Keratinocyte (primary cell): ENCODE measurements around the gene CTPS2. TPM values are rescaled to one million over a fixed set of nuclear protein-coding genes. Genes with fewer than 3 reads are reported as not detected.

Experiments used
- DNase-seq: peaks from one replicate; pipeline ENCODE4 v3.0.0-alpha.2; 2011; ENCODE audit warnings: low read depth, missing footprints, low spot score
- FAIRE-seq: peaks from 2 replicates; lab custom pipeline; 2011; peaks lifted over from hg19 to GRCh38; lab: Jason Lieb, UNC
- H2AFZ ChIP-seq: 2 replicates; pipeline ENCODE4 v1.6.0; 2012; ENCODE audit warnings: low read length, control low read depth, inconsistent platforms; ENCODE audit not compliant: control insufficient read depth
- H3K27ac ChIP-seq: 2 replicates; pipeline ENCODE4 v1.5.1; 2011; ENCODE audit warnings: low read length; ENCODE audit not compliant: control insufficient read depth, insufficient read depth
- H3K27me3 ChIP-seq: 3 replicates; pipeline ENCODE4 v1.6.0; 2011; ENCODE audit warnings: low read length; ENCODE audit not compliant: control insufficient read depth, insufficient read depth; ENCODE audit errors: extremely low read depth
- H3K36me3 ChIP-seq, 2 experiments: 2 replicates in 1 of 2; 3 replicates in 1 of 2; pipeline ENCODE4 v1.5.1; 2011; ENCODE audit warnings: low read length in 2 of 2, mild to moderate bottlenecking in 1 of 2; ENCODE audit not compliant: control insufficient read depth in 2 of 2, insufficient read depth in 2 of 2; ENCODE audit errors: extremely low read depth in 1 of 2
- H3K4me1 ChIP-seq: 3 replicates; pipeline ENCODE4 v1.5.1; 2011; ENCODE audit warnings: low read length; ENCODE audit not compliant: control insufficient read depth, insufficient read depth; ENCODE audit errors: extremely low read depth
- H3K4me2 ChIP-seq: 3 replicates; pipeline ENCODE4 v1.6.0; 2011; ENCODE audit warnings: low read depth, low read length; ENCODE audit not compliant: control insufficient read depth, insufficient read depth; ENCODE audit errors: extremely low read depth
- H3K4me3 ChIP-seq, 3 experiments: fragments of 200-600 bp in 1 of 3; sonication (generic) in 1 of 3; 2 replicates in 2 of 3; 3 replicates in 1 of 3; pipeline ENCODE4 v1.5.1; 2011 to 2016; ENCODE audit warnings: low read length in 3 of 3, mild to moderate bottlenecking in 3 of 3, control low read depth in 2 of 3, inconsistent platforms in 1 of 3, low read depth in 1 of 3, mixed read lengths in 1 of 3, mixed run types in 1 of 3, moderate library complexity in 1 of 3; ENCODE audit not compliant: control insufficient read depth in 2 of 3, insufficient read depth in 2 of 3; ENCODE audit errors: extremely low read depth in 1 of 3
- H3K79me2 ChIP-seq: 2 replicates; pipeline ENCODE4 v1.6.0; 2012; ENCODE audit warnings: low read length; ENCODE audit not compliant: control insufficient read depth, insufficient read depth
- H3K9ac ChIP-seq: 3 replicates; pipeline ENCODE4 v1.6.0; 2011; ENCODE audit warnings: low read length; ENCODE audit not compliant: control insufficient read depth, insufficient read depth; ENCODE audit errors: extremely low read depth
- H3K9me1 ChIP-seq: 3 replicates; pipeline ENCODE4 v1.6.0; 2011; ENCODE audit warnings: low read length; ENCODE audit not compliant: control insufficient read depth, insufficient read depth; ENCODE audit errors: extremely low read depth
- H3K9me3 ChIP-seq: 2 replicates; pipeline ENCODE4 v1.5.1; 2012; ENCODE audit warnings: low read depth, low read length; ENCODE audit not compliant: control insufficient read depth
- H4K20me1 ChIP-seq: 3 replicates; pipeline ENCODE4 v1.6.0; 2011; ENCODE audit warnings: low read length; ENCODE audit not compliant: control insufficient read depth, insufficient read depth; ENCODE audit errors: extremely low read depth
- CTCF ChIP-seq, 3 experiments: IDR thresholded peaks in 1 of 3; conservative IDR thresholded peaks in 1 of 3; optimal IDR thresholded peaks in 1 of 3; 2 replicates in 2 of 3; 3 replicates in 1 of 3; pipeline versions ENCODE3 to v1.5.1; 2011; ENCODE audit warnings: low read length in 3 of 3, mild to moderate bottlenecking in 3 of 3, moderate library complexity in 2 of 3, control low read depth in 1 of 3, inconsistent platforms in 1 of 3; ENCODE audit not compliant: insufficient read depth in 2 of 3; ENCODE audit errors: extremely low read depth in 1 of 3
- EZH2 ChIP-seq: IDR thresholded peaks from one replicate; pipeline ENCODE4 v1.6.1; 2012; ENCODE audit warnings: inconsistent platforms, mild to moderate bottlenecking, low read length, moderate library complexity
- dilution Hi-C: fragments of 300-500 bp; cut with MboI; formaldehyde crosslinking; loops from one replicate; pipeline ENCODE4 v1.7.0; 2020; ENCODE audit warnings: low sequenced_read_pairs; ENCODE audit not compliant: extremely low pct_ligation_motif_present
- polyA plus RNA-seq, 5 experiments: library from polyadenylated mRNA; depleted of rRNA in 3 of 5; stranded (reverse) in 3 of 5; stranded (forward) in 1 of 5; unstranded in 1 of 5; fragments of >200 nt; gene quantifications; 1 replicate in 1 of 5; 2 replicates in 3 of 5; 3 replicates in 1 of 5; pipeline versions ENCODE4 v1.2.1 to v1.2.3, GENCODE V29; 2011 to 2012; ENCODE audit warnings: missing spikeins in 2 of 5, low read depth in 1 of 5, low replicate concordance in 1 of 5

Gene CTPS2
- polyA plus RNA-seq, 1 donor (not counting 4 experiments of a cell fraction or from before 2014, with no cell fraction given), result 12.3 TPM

GRCh38 chrX:16588266-16588665 is 124.2 kb downstream of the CTPS2 start:
- no peak overlapping the region for H2AFZ ChIP-seq
- DNase-seq (no peak), FAIRE-seq (no peak)
- no peak overlapping the region for H3K27ac ChIP-seq
- no peak overlapping the region for H3K4me2 ChIP-seq
- H3K9ac ChIP-seq, result no peak overlapping the region
- H3K9me1 ChIP-seq, result no peaks in the 10 kb centered on the region
- TF ChIP-seq EZH2 (no peak), CTCF (optimal IDR thresholded peaks at IDR 0.05 in 1 of 3, IDR thresholded peaks at IDR 0.05 in 1 of 3, conservative IDR thresholded peaks at IDR 0.05 in 1 of 3; ENCODE audit: extremely low read depth in 1 of 3, insufficient read depth in 2 of 3, low read length in 3 of 3) (no peak)
- H3K4me3 ChIP-seq, result no peak overlapping the region
- H3K27me3 ChIP-seq, result no peaks in the 10 kb centered on the region
- no peaks in the 10 kb centered on the region for H3K36me3 ChIP-seq
- dilution Hi-C loops, result no loop called here
- H3K79me2 ChIP-seq, result no peaks in the 10 kb centered on the region
- no peaks in the 10 kb centered on the region for H3K9me3 ChIP-seq
- H4K20me1 ChIP-seq, result no peaks in the 10 kb centered on the region
- peaks cover 26% of the 10 kb centered on the region for H3K4me1 ChIP-seq

GRCh38 chrX:16587836-16588235 is 124.6 kb downstream of the CTPS2 start:
- Histone ChIP-seq H3K4me3 (no peak overlapping the region), H3K4me2 (no peak overlapping the region), H3K79me2 (no peaks in the 10 kb centered on the region), H3K4me1 (peaks cover 26% of the 10 kb centered on the region), H4K20me1 (no peaks in the 10 kb centered on the region), H3K9me1 (no peaks in the 10 kb centered on the region), H2AFZ (no peak overlapping the region), H3K9me3 (no peaks in the 10 kb centered on the region), H3K27ac (no peak overlapping the region), H3K27me3 (no peaks in the 10 kb centered on the region), H3K9ac (no peak overlapping the region), H3K36me3 (no peaks in the 10 kb centered on the region)
- TF ChIP-seq EZH2 (no peak), CTCF (optimal IDR thresholded peaks at IDR 0.05 in 1 of 3, IDR thresholded peaks at IDR 0.05 in 1 of 3, conservative IDR thresholded peaks at IDR 0.05 in 1 of 3; ENCODE audit: extremely low read depth in 1 of 3, insufficient read depth in 2 of 3, low read length in 3 of 3) (no peak)
- FAIRE-seq, result no peak
- DNase-seq, result no peak
- dilution Hi-C loops, result no loop called here
